CD4-positive, alpha-beta T cell (primary cell): ENCODE measurements around the gene TUFM. TPM values are rescaled to one million over a fixed set of nuclear protein-coding genes. Genes with fewer than 3 reads are reported as not detected.

Experiments
- ATAC-seq: fragments of 200-7000 bp; cut with Tn5 transposase; one replicate; pipeline ENCODE4 v1.10.0; 2022; ENCODE audit warnings: mild to moderate bottlenecking; ENCODE audit not compliant: poor library complexity
- CTCF ChIA-PET: fragments of 350-600 bp; sonication (Branson Sonifier 250); formaldehyde crosslinking; loops from one replicate; lab custom pipeline; 2021; ENCODE audit warnings: antibody characterized with exemption, inconsistent platforms; lab: Charles Lee
- POLR2A ChIA-PET: fragments of 350-600 bp; sonication (Branson Sonifier 250); formaldehyde crosslinking; loops from one replicate; lab custom pipeline; 2021; ENCODE audit warnings: antibody characterized with exemption, inconsistent platforms; lab: Charles Lee
- DNase-seq, 14 experiments: peaks; one replicate each; pipeline ENCODE4 v3.0.0-alpha.2; 2013 to 2020; ENCODE audit warnings: mixed read lengths in 2 of 14
- H3K27ac ChIP-seq, 2 donors: one replicate each; pipeline versions ENCODE4 v1.5.1 to v1.7.0; 2013; ENCODE audit warnings: low read length in 2 of 2, low read depth in 1 of 2, mild to moderate bottlenecking in 1 of 2
- H3K27me3 ChIP-seq, 2 experiments: 1 replicate in 1 of 2; 2 replicates in 1 of 2; pipeline versions ENCODE4 v1.6.1 to v1.7.0; 2013; ENCODE audit warnings: low read length in 2 of 2, control low read depth in 1 of 2, mild to moderate bottlenecking in 1 of 2, moderate library complexity in 1 of 2; ENCODE audit not compliant: insufficient read depth in 2 of 2, control insufficient read depth in 1 of 2
- H3K36me3 ChIP-seq: one replicate; pipeline ENCODE4 v1.6.1; 2013; ENCODE audit warnings: low read length, control low read depth; ENCODE audit not compliant: insufficient read depth
- H3K4me1 ChIP-seq: one replicate; pipeline ENCODE4 v1.6.1; 2013; ENCODE audit warnings: low read length, control low read depth; ENCODE audit not compliant: insufficient read depth
- H3K4me3 ChIP-seq: one replicate; pipeline ENCODE4 v1.5.1; 2013; ENCODE audit warnings: mild to moderate bottlenecking, low read length, moderate library complexity
- H3K9me3 ChIP-seq, 2 experiments: 1 replicate in 1 of 2; 2 replicates in 1 of 2; pipeline versions ENCODE4 v1.6.1 to v1.7.0; 2013; ENCODE audit warnings: low read length in 2 of 2, mild to moderate bottlenecking in 2 of 2, control low read depth in 1 of 2, moderate library complexity in 1 of 2; ENCODE audit not compliant: control insufficient read depth in 1 of 2, insufficient read depth in 1 of 2
- H3K27ac Mint-ChIP-seq: one replicate; pipeline ENCODE4 v1.8.0; 2020; ENCODE audit warnings: mixed read lengths
- H3K27me3 Mint-ChIP-seq: one replicate; pipeline ENCODE4 v1.8.0; 2021; ENCODE audit warnings: mixed read lengths
- H3K36me3 Mint-ChIP-seq: one replicate; pipeline ENCODE4 v1.8.0; 2021; ENCODE audit warnings: low read depth, mixed read lengths
- H3K4me1 Mint-ChIP-seq: one replicate; pipeline ENCODE4 v1.8.0; 2021; ENCODE audit warnings: low read depth, mixed read lengths
- H3K4me3 Mint-ChIP-seq: one replicate; pipeline ENCODE4 v1.8.0; 2020; ENCODE audit warnings: mild to moderate bottlenecking, mixed read lengths
- H3K9me3 Mint-ChIP-seq: one replicate; pipeline ENCODE4 v1.8.0; 2020; ENCODE audit warnings: mixed read lengths
- CTCF ChIP-seq: fragments of 200-600 bp; IDR thresholded peaks from one replicate; pipeline ENCODE4 v1.8.0; 2022; ENCODE audit warnings: antibody characterized with exemption, mild to moderate bottlenecking
- intact Hi-C, 2 experiments: fragments of 100-400 bp; cut with DNase I in 1 of 2; cut with micrococcal nuclease in 1 of 2; formaldehyde crosslinking; loops; one replicate each; pipeline versions ENCODE4 v1.15.1 to v1.9.0; 2023 to 2025; cut with DNase I, micrococcal nuclease
- total RNA-seq, 174 experiments: library from RNA in 2 of 174; stranded (reverse) in 2 of 174; gene quantifications; one replicate each; pipeline ENCODE4 v1.2.3 and lab custom pipeline; 2021 to 2026

The TUFM gene
- total RNA-seq, 2 experiments from 2014 or later = 102 to 103 TPM

DNA sequence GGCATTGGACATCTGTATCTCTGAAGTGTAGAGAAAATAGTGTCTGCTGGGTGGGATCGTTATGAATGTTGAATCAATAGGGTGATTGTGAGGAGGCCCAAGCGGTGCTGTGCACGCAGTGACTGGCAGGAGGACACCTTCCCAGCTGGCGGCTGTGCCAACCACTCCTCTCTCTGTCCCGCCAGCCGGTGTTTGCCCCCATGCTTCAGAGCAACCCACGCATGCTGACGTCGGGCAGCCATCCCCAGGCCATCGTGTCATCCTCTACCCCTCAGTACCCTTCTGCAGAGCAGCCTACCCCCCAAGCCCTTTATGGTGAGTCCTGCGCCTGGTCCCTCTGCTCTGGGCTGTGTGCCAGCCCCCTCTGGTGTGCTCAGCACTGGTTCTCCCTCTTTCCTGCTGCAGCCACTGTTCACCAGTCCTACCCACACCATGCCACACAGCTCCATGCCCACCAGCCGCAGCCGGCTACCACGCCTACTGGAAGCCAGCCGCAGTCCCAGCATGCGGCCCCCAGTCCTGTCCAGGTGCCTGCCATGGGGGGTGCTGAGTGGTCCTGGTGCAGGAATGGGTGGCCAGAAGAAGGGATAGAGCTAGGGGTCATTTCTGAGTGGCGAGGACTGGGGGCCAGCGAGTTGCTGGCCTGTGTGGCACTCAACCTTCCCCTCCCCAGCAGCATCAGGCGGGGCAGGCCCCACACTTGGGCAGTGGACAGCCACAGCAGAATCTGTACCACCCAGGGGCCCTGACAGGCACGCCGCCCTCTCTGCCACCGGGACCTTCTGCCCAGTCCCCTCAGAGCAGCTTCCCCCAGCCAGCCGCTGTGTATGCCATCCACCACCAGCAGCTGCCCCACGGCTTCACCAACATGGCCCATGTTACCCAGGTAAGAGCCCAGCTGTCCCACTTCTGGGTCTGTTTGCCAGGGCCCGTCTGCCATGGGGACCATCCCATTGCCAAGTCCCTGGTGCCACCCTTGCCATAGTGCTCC lies 11.0 kb downstream of the TUFM start:
- DNase-seq = no peak
- Mint-ChIP-seq H3K27ac (no peak overlapping the region), H3K27me3 (no peaks in the 10 kb centered on the region), H3K36me3 (peaks cover 88% of the 10 kb centered on the region), H3K4me1 (peaks cover 9% of the 10 kb centered on the region), H3K9me3 (no peaks in the 10 kb centered on the region), H3K4me3 (no peak overlapping the region)
- TF ChIP-seq CTCF = no peak
- H3K27me3 ChIP-seq = no peaks in the 10 kb centered on the region
- no peak overlapping the region for H3K4me3 ChIP-seq
- intact Hi-C loops = no loop called here
- ChIA-PET CTCF (no interaction called here), POLR2A (interaction anchor here (1.1 to 2.9 kb wide), 2 partner anchors 11 to 12 kb away, joined by 5 to 12 read pairs; partner anchors contain the start of genes ATXN2L and TUFM)
- H3K27ac ChIP-seq = no peak overlapping the region
- H3K9me3 ChIP-seq = no peaks in the 10 kb centered on the region
- peaks cover 80% of the 10 kb centered on the region for H3K36me3 ChIP-seq
- ATAC-seq = no peak
- H3K4me1 ChIP-seq = no peaks in the 10 kb centered on the region

DNA sequence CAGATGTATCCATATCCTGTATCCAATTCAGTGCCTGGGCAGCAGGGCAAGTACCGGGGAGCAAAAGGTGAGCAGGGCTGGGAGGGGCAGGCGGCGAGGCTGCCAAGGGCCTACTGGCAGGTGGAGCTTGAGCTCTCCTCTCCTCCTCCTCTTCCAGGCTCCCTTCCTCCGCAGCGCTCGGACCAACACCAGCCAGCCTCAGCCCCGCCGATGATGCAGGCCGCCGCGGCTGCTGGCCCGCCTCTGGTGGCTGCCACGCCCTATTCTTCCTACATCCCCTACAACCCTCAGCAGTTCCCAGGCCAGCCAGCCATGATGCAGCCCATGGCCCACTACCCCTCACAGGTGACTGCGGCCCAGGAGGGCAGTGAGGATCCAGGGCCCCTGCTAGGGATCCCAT lies 11.8 kb downstream of the TUFM start:
- peaks cover 92% of the 10 kb centered on the region for H3K36me3 Mint-ChIP-seq
- DNase-seq (no peak), ATAC-seq (no peak)
- H3K4me1 ChIP-seq = no peaks in the 10 kb centered on the region
- no peak overlapping the region for H3K27ac Mint-ChIP-seq
- H3K9me3 ChIP-seq = no peaks in the 10 kb centered on the region
- H3K27me3 Mint-ChIP-seq = no peaks in the 10 kb centered on the region
- no peak overlapping the region for H3K4me3 Mint-ChIP-seq
- no peaks in the 10 kb centered on the region for H3K27me3 ChIP-seq
- peaks cover 88% of the 10 kb centered on the region for H3K36me3 ChIP-seq
- no peak for TF ChIP-seq CTCF
- no peaks in the 10 kb centered on the region for H3K9me3 Mint-ChIP-seq
- peaks cover 9% of the 10 kb centered on the region for H3K4me1 Mint-ChIP-seq
- ChIA-PET CTCF (no interaction called here), POLR2A (interaction anchor here (1.1 kb wide), 1 partner anchor 12 kb away, joined by 5 read pairs; the partner anchor contains the start of gene ATXN2L)
- no peak overlapping the region for H3K4me3 ChIP-seq
- no peak overlapping the region for H3K27ac ChIP-seq
- intact Hi-C loops = no loop called here

- POLR2A ChIA-PET = interaction anchor here (1.0 kb wide), 1 partner anchor 12 kb away, joined by 3 read pairs; no protein-coding TSS in a partner anchor
- CTCF ChIA-PET = no interaction called here
- Mint-ChIP-seq H3K4me1 (peaks cover 23% of the 10 kb centered on the region), H3K27ac (no peak overlapping the region), H3K36me3 (peaks cover 96% of the 10 kb centered on the region), H3K27me3 (no peaks in the 10 kb centered on the region), H3K4me3 (no peak overlapping the region), H3K9me3 (no peaks in the 10 kb centered on the region)
- Histone ChIP-seq H3K27ac (no peak overlapping the region), H3K36me3 (peaks cover 100% of the 10 kb centered on the region), H3K4me1 (peaks cover 11% of the 10 kb centered on the region), H3K9me3 (no peaks in the 10 kb centered on the region), H3K27me3 (no peaks in the 10 kb centered on the region), H3K4me3 (no peak overlapping the region)
- TF ChIP-seq CTCF = no peak
- no peak for DNase-seq
- no peak for ATAC-seq
- intact Hi-C loops = no loop called here
These were observed 15.6 kb downstream of the TUFM start for GRCh38 chr16:28830531-28830930.
